ENCODE results near the gene CATSPERZ.

DNA sequence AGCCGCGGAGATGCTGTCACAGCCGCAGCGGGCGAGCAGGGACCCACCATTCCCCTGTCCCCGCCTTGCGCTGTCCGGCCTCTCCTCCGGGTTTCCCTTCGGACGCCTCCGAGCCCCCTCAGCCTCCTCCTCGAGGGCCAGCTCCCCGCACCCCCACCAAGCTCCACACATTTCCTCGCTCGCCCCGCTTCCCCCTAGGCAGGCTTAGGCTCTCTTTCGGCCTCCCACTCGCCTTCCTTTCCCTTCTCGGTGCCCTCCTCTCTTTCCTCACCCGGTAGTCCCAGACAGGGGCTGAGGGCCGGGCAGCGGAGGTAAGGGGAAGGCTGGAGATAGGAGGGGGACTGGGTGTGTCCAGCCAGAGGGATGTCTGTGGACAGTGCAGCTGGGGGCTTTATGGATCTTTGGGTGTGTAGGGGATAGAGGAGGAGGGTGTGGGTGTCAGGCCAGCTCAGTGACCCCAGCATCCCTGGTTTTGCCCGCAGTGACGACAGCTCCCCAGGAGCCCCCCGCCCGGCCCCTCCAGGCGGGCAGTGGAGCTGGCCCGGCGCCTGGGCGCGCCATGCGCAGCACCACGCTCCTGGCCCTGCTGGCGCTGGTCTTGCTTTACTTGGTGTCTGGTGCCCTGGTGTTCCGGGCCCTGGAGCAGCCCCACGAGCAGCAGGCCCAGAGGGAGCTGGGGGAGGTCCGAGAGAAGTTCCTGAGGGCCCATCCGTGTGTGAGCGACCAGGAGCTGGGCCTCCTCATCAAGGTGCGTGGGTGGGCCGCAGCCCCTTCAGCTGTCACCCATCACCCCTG is 7.5 kb upstream of the CATSPERZ start:
- no peak for TF ChIP-seq POLR2A (IDR thresholded peaks at IDR 0.05)
- TF ChIP-seq CTCF (IDR thresholded peaks at IDR 0.05), result no peak
- no peak for TF ChIP-seq POLR2AphosphoS5 (IDR thresholded peaks at IDR 0.05)
